Measurements from ENCODE around the gene SDR42E2.
A peak's percentile ranks its signal among the peaks of the same experiment; 100 is the strongest.
"Not testable (repeated sequence)": the region's sequence is repeated elsewhere in the genome, so short reads cannot be mapped to it uniquely, and the experiment has no call there.

SDR42E2 gene

GRCh38 chr16:22190776-22191531 lies 28.6 kb downstream of the SDR42E2 start:
- Mint-ChIP-seq H3K36me3 (ENCODE audit: low read depth) (peaks cover 2% of the 10 kb centered on the region), H3K4me1 (ENCODE audit: low read depth) (peaks cover 52% of the 10 kb centered on the region), H3K9me3 (no peaks in the 10 kb centered on the region), H3K4me3 (peak overlapping the region; percentile 90), H3K27ac (peak overlapping the region; percentile 100), H3K27me3 (ENCODE audit: low read depth) (peaks cover 5% of the 10 kb centered on the region)
- peak; percentile 98 for DNase-seq (ENCODE audit: low spot score)

GRCh38 chr16:22191532-22192260 lies 29.4 kb downstream of the SDR42E2 start:
- no peaks in the 10 kb centered on the region for H3K9me3 Mint-ChIP-seq
- peaks cover 2% of the 10 kb centered on the region for H3K36me3 Mint-ChIP-seq (ENCODE audit: low read depth)
- peak overlapping the region; percentile 90 for H3K4me3 Mint-ChIP-seq
- DNase-seq (ENCODE audit: low spot score), result peak; percentile 42
- peaks cover 52% of the 10 kb centered on the region for H3K4me1 Mint-ChIP-seq (ENCODE audit: low read depth)
- H3K27ac Mint-ChIP-seq, result peak overlapping the region; percentile 100
- peaks cover 5% of the 10 kb centered on the region for H3K27me3 Mint-ChIP-seq (ENCODE audit: low read depth)

DNA sequence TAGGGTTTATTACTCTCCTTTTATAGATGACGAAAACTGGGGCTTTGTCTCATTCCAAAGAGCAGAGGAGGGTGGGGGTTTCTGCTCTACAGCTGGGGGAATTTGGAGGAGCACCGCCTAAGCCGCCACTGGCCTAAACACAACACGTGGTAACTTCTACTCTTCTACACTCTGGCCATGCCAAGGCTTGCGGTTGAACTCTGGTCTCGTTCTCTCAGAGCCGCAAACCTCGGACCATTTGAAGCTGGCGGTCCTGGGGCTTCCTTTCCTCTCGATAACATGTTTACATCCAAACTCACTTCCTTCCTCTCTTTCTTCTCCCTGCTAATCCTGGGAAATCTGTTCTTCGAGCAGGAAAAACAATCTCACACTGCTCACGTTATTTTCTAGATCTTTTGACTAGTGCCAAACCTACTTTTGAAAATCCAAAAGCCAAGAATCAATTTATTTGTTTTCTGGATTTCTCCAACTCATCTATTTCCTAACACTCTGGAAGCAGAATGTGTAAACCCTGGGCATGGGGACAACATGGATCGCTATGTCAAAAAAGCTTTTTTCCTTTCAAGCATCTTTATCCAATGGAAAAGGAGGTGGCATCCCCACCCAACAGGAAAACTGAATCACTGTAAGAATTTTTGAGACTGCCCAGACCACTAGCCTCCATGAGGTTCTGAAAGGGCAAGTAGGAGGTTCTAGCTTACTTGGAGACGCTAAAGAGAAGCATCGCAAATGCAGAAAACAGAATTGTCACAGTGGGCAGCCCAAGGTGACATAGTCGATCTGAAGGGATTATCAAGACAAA lies 30.2 kb downstream of the SDR42E2 start:
- peak overlapping the region; percentile 100 for H3K27ac Mint-ChIP-seq
- peaks cover 2% of the 10 kb centered on the region for H3K36me3 Mint-ChIP-seq (ENCODE audit: low read depth)
- peaks cover 55% of the 10 kb centered on the region for H3K4me1 Mint-ChIP-seq (ENCODE audit: low read depth)
- H3K4me3 Mint-ChIP-seq, result peak overlapping the region; percentile 90
- DNase-seq (ENCODE audit: low spot score), result peak; percentile 88
- peaks cover 5% of the 10 kb centered on the region for H3K27me3 Mint-ChIP-seq (ENCODE audit: low read depth)
- no peaks in the 10 kb centered on the region for H3K9me3 Mint-ChIP-seq

DNA sequence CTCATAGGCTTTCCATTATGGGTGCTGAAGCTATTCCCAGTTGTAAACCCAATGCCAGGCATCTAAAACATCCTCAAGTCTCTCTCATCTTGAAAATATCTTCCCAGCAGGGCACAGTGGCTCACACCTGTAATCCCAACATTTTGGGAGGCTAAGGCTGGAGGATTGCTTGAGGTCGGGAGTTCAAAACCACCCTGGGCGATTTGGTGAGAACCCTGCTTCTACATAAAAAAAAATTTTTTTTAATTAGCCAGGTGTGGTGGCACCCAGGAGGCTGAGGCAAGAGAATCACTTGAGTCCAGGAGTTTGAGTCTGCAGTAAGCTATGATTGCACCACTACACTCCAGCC lies 30.7 kb downstream of the SDR42E2 start:
- Mint-ChIP-seq H3K9me3 (no peaks in the 10 kb centered on the region), H3K27ac (peak overlapping the region; percentile 100), H3K27me3 (ENCODE audit: low read depth) (peaks cover 5% of the 10 kb centered on the region), H3K4me1 (ENCODE audit: low read depth) (peaks cover 54% of the 10 kb centered on the region), H3K4me3 (peak overlapping the region; percentile 90), H3K36me3 (ENCODE audit: low read depth) (peaks cover 2% of the 10 kb centered on the region)
- no peak for DNase-seq (ENCODE audit: low spot score)

GRCh38 chr16:22194707-22195444 lies 32.6 kb downstream of the SDR42E2 start:
- H3K9me3 Mint-ChIP-seq, result no peaks in the 10 kb centered on the region
- peak; percentile 27 for DNase-seq (ENCODE audit: low spot score)
- H3K4me3 Mint-ChIP-seq, result peak overlapping the region; percentile 84
- H3K4me1 Mint-ChIP-seq (ENCODE audit: low read depth), result peaks cover 42% of the 10 kb centered on the region
- H3K27me3 Mint-ChIP-seq (ENCODE audit: low read depth), result peaks cover 5% of the 10 kb centered on the region
- peaks cover 2% of the 10 kb centered on the region for H3K36me3 Mint-ChIP-seq (ENCODE audit: low read depth)
- peak overlapping the region; percentile 88 for H3K27ac Mint-ChIP-seq

GRCh38 chr16:22195445-22195694 lies 33.1 kb downstream of the SDR42E2 start:
- Mint-ChIP-seq H3K36me3 (ENCODE audit: low read depth) (peaks cover 2% of the 10 kb centered on the region), H3K4me1 (ENCODE audit: low read depth) (peaks cover 42% of the 10 kb centered on the region), H3K9me3 (no peaks in the 10 kb centered on the region), H3K4me3 (peak overlapping the region; percentile 84), H3K27me3 (ENCODE audit: low read depth) (peaks cover 5% of the 10 kb centered on the region), H3K27ac (peak overlapping the region; percentile 88)
- no peak for DNase-seq (ENCODE audit: low spot score)

- Mint-ChIP-seq H3K27me3 (ENCODE audit: low read depth) (peaks cover 5% of the 10 kb centered on the region), H3K4me1 (ENCODE audit: low read depth) (peaks cover 42% of the 10 kb centered on the region), H3K27ac (peak overlapping the region; percentile 88), H3K36me3 (ENCODE audit: low read depth) (peaks cover 2% of the 10 kb centered on the region), H3K9me3 (no peaks in the 10 kb centered on the region), H3K4me3 (peak overlapping the region; percentile 84)
- DNase-seq (ENCODE audit: low spot score), result peak; percentile 92
These were observed 33.6 kb downstream of the SDR42E2 start for GRCh38 chr16:22195695-22196558.

GRCh38 chr16:22196559-22197168 lies 34.4 kb downstream of the SDR42E2 start:
- peaks cover 42% of the 10 kb centered on the region for H3K4me1 Mint-ChIP-seq (ENCODE audit: low read depth)
- H3K9me3 Mint-ChIP-seq; DNase-seq (ENCODE audit: low spot score); H3K36me3 Mint-ChIP-seq (ENCODE audit: low read depth); H3K27me3 Mint-ChIP-seq (ENCODE audit: low read depth): not testable (repeated sequence)
- peak overlapping the region; percentile 27 for H3K27ac Mint-ChIP-seq
- H3K4me3 Mint-ChIP-seq, result peak overlapping the region; percentile 63

GRCh38 chr16:22198547-22199293 lies 36.4 kb downstream of the SDR42E2 start:
- no peak for DNase-seq (ENCODE audit: low spot score)
- peaks cover 5% of the 10 kb centered on the region for H3K27me3 Mint-ChIP-seq (ENCODE audit: low read depth)
- H3K4me3 Mint-ChIP-seq, result no peak overlapping the region
- H3K4me1 Mint-ChIP-seq (ENCODE audit: low read depth), result peaks cover 29% of the 10 kb centered on the region
- no peaks in the 10 kb centered on the region for H3K9me3 Mint-ChIP-seq
- peaks cover 2% of the 10 kb centered on the region for H3K36me3 Mint-ChIP-seq (ENCODE audit: low read depth)
- no peak overlapping the region for H3K27ac Mint-ChIP-seq

DNA sequence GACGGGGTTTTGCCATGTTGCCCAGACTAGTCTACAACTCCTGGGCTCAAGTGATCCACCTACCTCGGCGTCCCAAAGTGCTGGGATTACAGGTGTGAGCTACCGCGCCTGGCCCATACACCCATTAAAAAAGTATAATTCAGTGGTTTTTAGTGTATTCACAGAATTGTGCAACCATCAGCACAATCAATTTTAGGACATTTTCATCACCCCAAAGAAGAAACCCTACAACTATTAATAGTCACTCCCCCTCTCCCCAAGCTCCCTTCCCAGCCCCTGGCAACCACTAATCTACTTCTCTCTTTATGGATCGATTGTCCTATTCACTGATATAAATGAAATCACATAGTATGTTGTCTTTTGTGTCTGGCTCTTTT lies 39.9 kb downstream of the SDR42E2 start:
- Mint-ChIP-seq H3K27ac (no peak overlapping the region), H3K27me3 (ENCODE audit: low read depth) (no peaks in the 10 kb centered on the region), H3K4me3 (no peak overlapping the region), H3K9me3 (no peaks in the 10 kb centered on the region), H3K36me3 (ENCODE audit: low read depth) (peaks cover 2% of the 10 kb centered on the region), H3K4me1 (ENCODE audit: low read depth) (peaks cover 22% of the 10 kb centered on the region)
- no peak for DNase-seq (ENCODE audit: low spot score)

GRCh38 chr16:22203091-22203490 lies 40.8 kb downstream of the SDR42E2 start:
- H3K4me1 Mint-ChIP-seq (ENCODE audit: low read depth), result peaks cover 30% of the 10 kb centered on the region
- DNase-seq (ENCODE audit: low spot score), result no peak
- no peaks in the 10 kb centered on the region for H3K27me3 Mint-ChIP-seq (ENCODE audit: low read depth)
- H3K36me3 Mint-ChIP-seq (ENCODE audit: low read depth), result peaks cover 6% of the 10 kb centered on the region
- H3K27ac Mint-ChIP-seq, result no peak overlapping the region
- H3K9me3 Mint-ChIP-seq, result no peaks in the 10 kb centered on the region
- no peak overlapping the region for H3K4me3 Mint-ChIP-seq

DNA sequence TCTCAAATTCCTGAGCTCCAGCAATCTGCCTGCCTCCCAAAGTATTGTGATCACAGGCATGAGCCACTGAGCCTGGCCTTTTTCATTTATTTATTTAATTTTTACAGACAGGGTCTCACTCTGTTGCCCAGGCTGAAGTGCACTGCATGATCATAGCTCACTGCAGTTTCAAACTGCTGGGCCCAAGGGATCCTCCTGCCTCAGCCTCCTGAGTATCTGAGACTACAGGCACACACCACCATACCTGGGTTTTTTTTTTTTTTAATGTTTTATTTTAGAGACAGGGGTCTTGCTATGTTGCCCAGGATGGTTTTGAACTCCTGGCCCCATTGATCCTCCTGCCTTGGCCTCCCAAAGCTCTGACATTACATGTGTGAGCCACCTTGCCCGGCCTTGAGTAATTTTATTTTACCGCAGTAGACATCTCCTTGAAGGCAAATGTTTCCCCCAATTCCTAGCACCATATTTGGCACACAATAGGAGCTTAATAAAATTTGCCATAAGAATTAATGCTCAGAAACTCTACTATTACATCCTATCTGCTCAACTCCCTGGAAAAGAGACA lies 41.9 kb downstream of the SDR42E2 start:
- Mint-ChIP-seq H3K4me1 (ENCODE audit: low read depth) (peaks cover 29% of the 10 kb centered on the region), H3K36me3 (ENCODE audit: low read depth) (peaks cover 6% of the 10 kb centered on the region), H3K9me3 (no peaks in the 10 kb centered on the region), H3K4me3 (peak overlapping the region; percentile 43), H3K27me3 (ENCODE audit: low read depth) (no peaks in the 10 kb centered on the region), H3K27ac (no peak overlapping the region)
- DNase-seq (ENCODE audit: low spot score), result no peak
